HepG2 (cell line): ENCODE measurements around the gene CYB5D1. TPM values are rescaled to one million over a fixed set of nuclear protein-coding genes. Genes with fewer than 3 reads are reported as not detected.

Experiments used
- ATAC-seq: fragments of 200-7000 bp; cut with Tn5 transposase; 3 replicates; pipeline ENCODE4 v1.9.1; 2020; ENCODE audit warnings: mild to moderate bottlenecking, moderate library complexity
- BruUV-seq: library from RNA; stranded (reverse); fragments of 400-500 nt; replicated peaks from 2 replicates; lab custom pipeline; 2021; lab: Mats Ljungman, UMichigan
- CTCF ChIA-PET: fragments of 300-600 bp; formaldehyde crosslinking; extraction: SDS; loops from one replicate; lab custom pipeline; 2021; ENCODE audit warnings: low total read pairs, inconsistent platforms, low intra/inter-chr PET ratio; lab: Yijun Ruan, JAX
- POLR2A ChIA-PET: fragments of 350-600 bp; sonication (Branson Sonifier 250); formaldehyde crosslinking; loops from one replicate; lab custom pipeline; 2020; ENCODE audit warnings: antibody characterized with exemption, inconsistent platforms; lab: Yijun Ruan, JAX
- DNase-seq: peaks from one replicate; pipeline ENCODE4 v3.0.0-alpha.2; 2015; ENCODE audit warnings: low spot score
- FAIRE-seq: peaks from 3 replicates; lab custom pipeline; 2011; peaks lifted over from hg19 to GRCh38; lab: Jason Lieb, UNC
- H2AFZ ChIP-seq: one replicate; pipeline ENCODE4 v1.6.1; 2011; ENCODE audit warnings: low read length, inconsistent platforms
- H3K27ac ChIP-seq: fragments of 300-600 bp; 3 replicates; pipeline ENCODE4 v1.8.0; 2011; ENCODE audit warnings: mixed run types, mild to moderate bottlenecking, mixed read lengths, low read length, inconsistent platforms; ENCODE audit not compliant: insufficient read depth; ENCODE audit errors: extremely low read length
- H3K27me3 ChIP-seq, 2 experiments: fragments of 200-600 bp in 1 of 2; 2 replicates in 1 of 2; 3 replicates in 1 of 2; pipeline versions ENCODE4 v1.6.0 to v1.8.0; 2011; ENCODE audit warnings: low read length in 2 of 2, mild to moderate bottlenecking in 2 of 2, moderate library complexity in 2 of 2, inconsistent platforms in 1 of 2; ENCODE audit not compliant: insufficient read depth in 2 of 2, control insufficient read depth in 1 of 2
- H3K36me3 ChIP-seq, 2 experiments: fragments of 200-600 bp in 1 of 2; replicated peaks in 1 of 2; 2 replicates in 1 of 2; 3 replicates in 1 of 2; pipeline versions ENCODE4 v1.5.1 to v1.8.0; 2011; ENCODE audit warnings: low read length in 2 of 2, inconsistent platforms in 1 of 2; ENCODE audit not compliant: insufficient read depth in 2 of 2, control insufficient read depth in 1 of 2
- H3K4me1 ChIP-seq: 2 replicates; pipeline ENCODE4 v1.5.1; 2012; ENCODE audit warnings: low read length, inconsistent platforms; ENCODE audit not compliant: insufficient read depth
- H3K4me2 ChIP-seq: 2 replicates; pipeline ENCODE4 v1.6.0; 2011; ENCODE audit warnings: low read depth, low read length, inconsistent platforms
- H3K4me3 ChIP-seq, 3 experiments: fragments of 200-600 bp in 1 of 3; sonication (generic), shearing (Covaris generic) in 1 of 3; replicated peaks in 1 of 3; 2 replicates each; pipeline ENCODE4 v1.5.1; 2011 to 2016; ENCODE audit warnings: low read length in 3 of 3, inconsistent platforms in 2 of 3, low read depth in 2 of 3, mild to moderate bottlenecking in 2 of 3, control low read depth in 1 of 3, mixed read lengths in 1 of 3; ENCODE audit not compliant: insufficient read depth in 1 of 3
- H3K79me2 ChIP-seq: one replicate; pipeline ENCODE4 v1.6.1; 2011; ENCODE audit warnings: low read length, inconsistent platforms; ENCODE audit not compliant: insufficient read depth
- H3K9ac ChIP-seq: 2 replicates; pipeline ENCODE4 v1.6.0; 2011; ENCODE audit warnings: mild to moderate bottlenecking, low read depth, low read length, inconsistent platforms; ENCODE audit not compliant: insufficient read depth
- H3K9me3 ChIP-seq: 2 replicates; pipeline ENCODE4 v1.5.1; 2012; ENCODE audit warnings: mild to moderate bottlenecking, low read length
- H4K20me1 ChIP-seq: 2 replicates; pipeline ENCODE4 v1.6.0; 2011; ENCODE audit warnings: inconsistent platforms, mild to moderate bottlenecking, low read length, moderate library complexity; ENCODE audit not compliant: insufficient read depth
- ARID2 ChIP-seq: sonication (generic); formaldehyde crosslinking; IDR thresholded peaks from 2 replicates; pipeline ENCODE4 v1.8.1; 2022; ENCODE audit warnings: mild to moderate bottlenecking, missing genetic modification reagents, borderline replicate concordance
- FOXJ3 ChIP-seq: sonication (generic); formaldehyde crosslinking; IDR thresholded peaks from 2 replicates; pipeline ENCODE4 v1.4.0; 2020; ENCODE audit warnings: missing genetic modification reagents, mild to moderate bottlenecking, borderline replicate concordance
- ISL2 ChIP-seq: sonication (generic); formaldehyde crosslinking; IDR thresholded peaks from 2 replicates; pipeline ENCODE4 v1.5.0; 2020; ENCODE audit warnings: missing genetic modification reagents
- MBD4 ChIP-seq: IDR thresholded peaks from 2 replicates; pipeline ENCODE4 v1.6.1; 2012; ENCODE audit warnings: low read length, inconsistent platforms, borderline replicate concordance
- MLX ChIP-seq: IDR thresholded peaks from 2 replicates; pipeline ENCODE4 v1.6.1; 2016
- RARA ChIP-seq: IDR thresholded peaks from 2 replicates; pipeline ENCODE4 v1.6.1; 2016; ENCODE audit warnings: missing genetic modification reagents, missing compliant biosample characterization
- SMC3 ChIP-seq: IDR thresholded peaks from 2 replicates; pipeline ENCODE4 v1.6.1; 2011; ENCODE audit warnings: low read length, improper control_type of control experiment
- ZBTB7A ChIP-seq: sonication (generic); formaldehyde crosslinking; IDR thresholded peaks from 2 replicates; pipeline ENCODE4 v1.8.0; 2022; ENCODE audit warnings: mild to moderate bottlenecking, missing genetic modification reagents
- ZNF337 ChIP-seq: sonication (generic); formaldehyde crosslinking; IDR thresholded peaks from 2 replicates; pipeline ENCODE4 v1.5.1; 2020; ENCODE audit warnings: missing genetic modification reagents, low read depth, mild to moderate bottlenecking, borderline replicate concordance
- ZNF619 ChIP-seq: sonication (generic); formaldehyde crosslinking; IDR thresholded peaks from 2 replicates; pipeline ENCODE4 v1.4.0; 2020; ENCODE audit warnings: mild to moderate bottlenecking, missing genetic modification reagents
- ZNF746 ChIP-seq: sonication (generic); formaldehyde crosslinking; IDR thresholded peaks from 2 replicates; pipeline ENCODE4 v1.8.0; 2022; ENCODE audit warnings: mild to moderate bottlenecking, missing genetic modification reagents
- ZNF747 ChIP-seq: sonication (generic); formaldehyde crosslinking; IDR thresholded peaks from 2 replicates; pipeline ENCODE4 v1.8.1; 2023; ENCODE audit warnings: missing genetic modification reagents, mild to moderate bottlenecking, borderline replicate concordance
- ZNF776 ChIP-seq: sonication (generic); formaldehyde crosslinking; IDR thresholded peaks from 2 replicates; pipeline ENCODE4 v1.4.0; 2020; ENCODE audit warnings: mild to moderate bottlenecking, missing genetic modification reagents
- WGBS: methylation state at CpG from one replicate; pipeline ENCODE4 v1.1.6; 2017; ENCODE audit warnings: low lambda C conversion rate; 5-methylcytosine and 5-hydroxymethylcytosine counted together
- in situ Hi-C: cut with HindIII; loops from 2 replicates; pipeline ENCODE4 v1.10.0; 2017; ENCODE audit warnings: low pct_unique_long_range_greater_than_20kb; ENCODE audit not compliant: extremely low pct_ligation_motif_present
- intact Hi-C: fragments of 100-400 bp; cut with micrococcal nuclease; formaldehyde crosslinking; loops from one replicate; pipeline ENCODE4 v1.10.0; 2022; ENCODE audit not compliant: unreplicated experiment
- polyA plus RNA-seq, 8 experiments: library from polyadenylated mRNA; depleted of rRNA in 3 of 8; stranded (reverse) in 7 of 8; unstranded in 1 of 8; fragments of >200 nt; fragmentation: Illumina TruSeq in 4 of 8; extraction: Trizol in 4 of 8; gene quantifications; 2 replicates each; pipeline versions ENCODE4 v1.2.1 to v1.2.3, GENCODE V29; 2011 to 2016; ENCODE audit warnings: low read depth in 4 of 8, missing spikeins in 1 of 8, mixed read lengths in 1 of 8; ENCODE audit not compliant: insufficient read depth in 1 of 8
- total RNA-seq, 5 experiments: library from RNA; depleted of rRNA; stranded (reverse); fragments of >200 nt; fragmentation: Illumina TruSeq; extraction: Trizol; gene quantifications; 2 replicates each; pipeline ENCODE4 v1.2.3, GENCODE V29; 2016; ENCODE audit warnings: low read depth in 1 of 5
- TF ChIP-seq, protein P1 (sequence below): sonication (generic); formaldehyde crosslinking; IDR thresholded peaks from 2 replicates; pipeline ENCODE4 v1.5.0; 2020; ENCODE audit warnings: mild to moderate bottlenecking, missing genetic modification reagents, moderate library complexity
- TF ChIP-seq, protein P2 (sequence below): sonication (generic); formaldehyde crosslinking; IDR thresholded peaks from 2 replicates; pipeline ENCODE4 v1.8.0; 2022; ENCODE audit warnings: mild to moderate bottlenecking, missing genetic modification reagents; ENCODE audit not compliant: insufficient replicate concordance
- TF ChIP-seq, protein P3 (sequence below): sonication (generic); formaldehyde crosslinking; IDR thresholded peaks from 2 replicates; pipeline ENCODE4 v1.8.1; 2023; ENCODE audit warnings: mild to moderate bottlenecking, missing genetic modification reagents, borderline replicate concordance

The CYB5D1 gene
- total and polyA plus RNA-seq, 2 of the 13 experiments (the other 11 are each of a cell fraction or from before 2014, with no cell fraction given), result 8.9 to 17.0 TPM

DNA sequence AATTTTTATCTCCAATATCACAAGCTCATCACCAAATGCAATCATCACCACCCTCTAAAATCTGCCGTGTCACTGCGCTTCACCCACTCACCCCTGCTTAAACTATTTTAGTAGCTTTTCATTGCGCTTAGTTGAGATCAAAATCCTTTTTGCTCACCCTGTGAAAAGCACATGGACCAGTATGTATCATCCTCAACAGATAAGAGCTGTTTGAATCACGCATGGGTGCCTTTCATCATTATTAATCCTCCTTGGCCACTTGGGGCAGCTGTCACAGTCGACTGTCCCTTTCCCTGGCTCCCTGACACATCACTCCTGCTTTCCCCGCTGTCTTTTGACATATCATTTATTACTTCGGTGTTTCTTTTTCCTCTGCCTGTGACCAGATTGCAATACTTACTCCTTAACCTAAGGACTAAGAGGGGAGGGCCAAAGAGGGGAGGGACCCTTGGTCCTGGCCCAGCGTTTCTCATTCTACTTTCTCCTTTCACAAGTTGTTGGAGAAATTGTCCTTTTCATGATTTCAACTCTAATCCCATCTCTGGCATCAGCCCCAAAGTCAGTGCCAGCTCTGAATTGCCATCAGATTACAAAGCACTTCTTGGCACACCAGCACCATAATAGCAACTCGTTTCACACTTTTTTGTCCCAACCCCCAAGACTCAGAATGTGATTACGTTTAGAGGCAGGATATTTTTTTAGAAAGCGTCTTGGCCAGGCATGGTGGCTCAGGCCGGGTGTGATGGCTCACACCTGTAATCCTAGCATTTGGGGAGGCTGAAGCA, 32.4 kb upstream of the CYB5D1 start:
- no peak overlapping the region for H3K4me3 ChIP-seq
- peak; percentile 52; the same call in 2 of the 3 replicates for ATAC-seq
- H3K4me1 ChIP-seq, result no peaks in the 10 kb centered on the region
- no peak overlapping the region for H3K9ac ChIP-seq
- no TSS peak for BruUV-seq
- FAIRE-seq, result no peak
- intact Hi-C loops (no loop called here), in situ Hi-C loops (no loop called here)
- DNase-seq, result peak; percentile 23
- no peaks in the 10 kb centered on the region for H3K79me2 ChIP-seq
- H3K27me3 ChIP-seq, result peaks cover 4 to 29% of the 10 kb centered on the region in 2 experiments; a peak in 3 of 5 replicates
- ChIA-PET POLR2A (interaction anchor here (1.1 to 1.6 kb wide), 4 partner anchors 8 to 31 kb away, joined by 3 to 7 read pairs (median 5); partner anchors contain the start of genes KDM6B and NAA38), CTCF (interaction anchor here (1.0 kb wide), 1 partner anchor 26 kb away, joined by 5 read pairs; no protein-coding TSS in a partner anchor)
- no peaks in the 10 kb centered on the region for H3K36me3 ChIP-seq
- H2AFZ ChIP-seq, result no peak overlapping the region
- H3K27ac ChIP-seq, result no peak overlapping the region
- H3K9me3 ChIP-seq, result no peaks in the 10 kb centered on the region
- no peaks in the 10 kb centered on the region for H4K20me1 ChIP-seq
- 17% methylated on average over 12 of the region's 12 CpGs for WGBS
- no peak overlapping the region for H3K4me2 ChIP-seq
- TF ChIP-seq FOXJ3 (CRISPR knock-in tag), result no peak
- no peak for TF ChIP-seq ZNF337 (CRISPR knock-in tag)
- TF ChIP-seq, protein P1, sequence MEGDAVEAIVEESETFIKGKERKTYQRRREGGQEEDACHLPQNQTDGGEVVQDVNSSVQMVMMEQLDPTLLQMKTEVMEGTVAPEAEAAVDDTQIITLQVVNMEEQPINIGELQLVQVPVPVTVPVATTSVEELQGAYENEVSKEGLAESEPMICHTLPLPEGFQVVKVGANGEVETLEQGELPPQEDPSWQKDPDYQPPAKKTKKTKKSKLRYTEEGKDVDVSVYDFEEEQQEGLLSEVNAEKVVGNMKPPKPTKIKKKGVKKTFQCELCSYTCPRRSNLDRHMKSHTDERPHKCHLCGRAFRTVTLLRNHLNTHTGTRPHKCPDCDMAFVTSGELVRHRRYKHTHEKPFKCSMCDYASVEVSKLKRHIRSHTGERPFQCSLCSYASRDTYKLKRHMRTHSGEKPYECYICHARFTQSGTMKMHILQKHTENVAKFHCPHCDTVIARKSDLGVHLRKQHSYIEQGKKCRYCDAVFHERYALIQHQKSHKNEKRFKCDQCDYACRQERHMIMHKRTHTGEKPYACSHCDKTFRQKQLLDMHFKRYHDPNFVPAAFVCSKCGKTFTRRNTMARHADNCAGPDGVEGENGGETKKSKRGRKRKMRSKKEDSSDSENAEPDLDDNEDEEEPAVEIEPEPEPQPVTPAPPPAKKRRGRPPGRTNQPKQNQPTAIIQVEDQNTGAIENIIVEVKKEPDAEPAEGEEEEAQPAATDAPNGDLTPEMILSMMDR, result peak; percentile 26; the same call in 1 of the 2 replicates
- TF ChIP-seq, protein P2, sequence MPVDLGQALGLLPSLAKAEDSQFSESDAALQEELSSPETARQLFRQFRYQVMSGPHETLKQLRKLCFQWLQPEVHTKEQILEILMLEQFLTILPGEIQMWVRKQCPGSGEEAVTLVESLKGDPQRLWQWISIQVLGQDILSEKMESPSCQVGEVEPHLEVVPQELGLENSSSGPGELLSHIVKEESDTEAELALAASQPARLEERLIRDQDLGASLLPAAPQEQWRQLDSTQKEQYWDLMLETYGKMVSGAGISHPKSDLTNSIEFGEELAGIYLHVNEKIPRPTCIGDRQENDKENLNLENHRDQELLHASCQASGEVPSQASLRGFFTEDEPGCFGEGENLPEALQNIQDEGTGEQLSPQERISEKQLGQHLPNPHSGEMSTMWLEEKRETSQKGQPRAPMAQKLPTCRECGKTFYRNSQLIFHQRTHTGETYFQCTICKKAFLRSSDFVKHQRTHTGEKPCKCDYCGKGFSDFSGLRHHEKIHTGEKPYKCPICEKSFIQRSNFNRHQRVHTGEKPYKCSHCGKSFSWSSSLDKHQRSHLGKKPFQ, result no peak
- TF ChIP-seq, protein P3, sequence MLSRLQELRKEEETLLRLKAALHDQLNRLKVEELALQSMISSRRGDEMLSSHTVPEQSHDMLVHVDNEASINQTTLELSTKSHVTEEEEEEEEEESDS (CRISPR knock-in tag), result no peak
- TF ChIP-seq MLX, result no peak
- no peak for TF ChIP-seq ZBTB7A (CRISPR knock-in tag)
- no peak for TF ChIP-seq MBD4
- TF ChIP-seq RARA (CRISPR knock-in tag), result no peak
- no peak for TF ChIP-seq ZNF776 (CRISPR knock-in tag)
- peak; percentile 17; the same call in 1 of the 2 replicates for TF ChIP-seq SMC3
- TF ChIP-seq ZNF746 (CRISPR knock-in tag), result no peak
- TF ChIP-seq ISL2 (CRISPR knock-in tag), result no peak
- TF ChIP-seq ZNF747 (CRISPR knock-in tag), result no peak
- no peak for TF ChIP-seq ARID2
- no peak for TF ChIP-seq ZNF619
